IMR-90 (cell line): ENCODE data around the gene NUTM2A. TPM values are rescaled to one million over a fixed set of nuclear protein-coding genes. Genes with fewer than 3 reads are reported as not detected.
"Not testable (repeated sequence)": the region's sequence is repeated elsewhere in the genome, so short reads cannot be mapped to it uniquely, and the experiment has no call there.

ENCODE experiments used
- ATAC-seq: fragments of 200-7000 bp; cut with Tn5 transposase; 2 replicates; pipeline ENCODE4 v1.9.1; 2020; ENCODE audit warnings: low read depth, mild to moderate bottlenecking, moderate library complexity
- BruUV-seq: library from RNA; stranded (reverse); fragments of 400-500 nt; replicated peaks from 2 replicates; lab custom pipeline; 2021; lab: Mats Ljungman, UMichigan
- CTCF ChIA-PET: fragments of 300-600 bp; formaldehyde crosslinking; extraction: SDS; loops from one replicate; lab custom pipeline; 2021; ENCODE audit warnings: antibody characterized with exemption; lab: Yijun Ruan, JAX
- POLR2A ChIA-PET: fragments of 300-600 bp; sonication (Branson Sonifier 250); formaldehyde crosslinking; loops from one replicate; lab custom pipeline; 2022; ENCODE audit warnings: antibody characterized with exemption; ENCODE audit not compliant: unreplicated experiment; lab: Charles Lee
- DNase-seq: peaks from one replicate; pipeline ENCODE4 v3.0.0; 2013
- H2AFZ ChIP-seq: replicated peaks from 2 replicates; pipeline ENCODE3; 2013; ENCODE audit warnings: low read length, mild to moderate bottlenecking; ENCODE audit not compliant: poor library complexity
- H2AK5ac ChIP-seq: 2 replicates; pipeline ENCODE4 v1.6.1; 2013; ENCODE audit warnings: low read depth, low read length, inconsistent platforms
- H2AK9ac ChIP-seq: replicated peaks from 2 replicates; pipeline ENCODE3; 2013; ENCODE audit warnings: mild to moderate bottlenecking, low read depth, low read length, moderate library complexity; ENCODE audit not compliant: poor library complexity
- H2BK120ac ChIP-seq: 2 replicates; pipeline ENCODE4 v1.6.1; 2013; ENCODE audit warnings: low read depth, low read length, inconsistent platforms
- H2BK15ac ChIP-seq: 3 replicates; pipeline ENCODE4 v1.6.1; 2013; ENCODE audit warnings: low read depth, low read length, inconsistent platforms
- H2BK20ac ChIP-seq: 2 replicates; pipeline ENCODE4 v1.6.1; 2013; ENCODE audit warnings: low read depth, mild to moderate bottlenecking, inconsistent platforms, low read length, moderate library complexity
- H2BK5ac ChIP-seq: 2 replicates; pipeline ENCODE4 v1.6.1; 2013; ENCODE audit warnings: mild to moderate bottlenecking, low read depth, low read length, inconsistent platforms; ENCODE audit not compliant: poor library complexity, severe bottlenecking
- H3K14ac ChIP-seq: replicated peaks from 2 replicates; pipeline ENCODE4 v1.6.1; 2013; ENCODE audit warnings: low read depth, low read length, inconsistent platforms
- H3K18ac ChIP-seq: 2 replicates; pipeline ENCODE4 v1.6.1; 2013; ENCODE audit warnings: low read depth, low read length, control low read depth
- H3K23ac ChIP-seq: 2 replicates; pipeline ENCODE4 v1.6.1; 2013; ENCODE audit warnings: low read depth, low read length, inconsistent platforms
- H3K27ac ChIP-seq: 2 replicates; pipeline ENCODE4 v1.5.1; 2013; ENCODE audit warnings: mild to moderate bottlenecking, control low read depth, low read length; ENCODE audit not compliant: insufficient read depth
- H3K27me3 ChIP-seq: 2 replicates; pipeline ENCODE4 v1.6.1; 2013; ENCODE audit warnings: low read length; ENCODE audit not compliant: control insufficient read depth, insufficient read depth
- H3K36me3 ChIP-seq: 2 replicates; pipeline ENCODE4 v1.6.1; 2013; ENCODE audit warnings: low read length, mixed read lengths; ENCODE audit not compliant: control insufficient read depth, insufficient read depth
- H3K4ac ChIP-seq: 2 replicates; pipeline ENCODE4 v1.6.1; 2013; ENCODE audit warnings: low read depth, low read length, inconsistent platforms
- H3K4me1 ChIP-seq: 2 replicates; pipeline ENCODE4 v1.6.1; 2013; ENCODE audit warnings: low read length, mixed read lengths; ENCODE audit not compliant: control insufficient read depth, insufficient read depth
- H3K4me2 ChIP-seq: 2 replicates; pipeline ENCODE4 v1.6.1; 2013; ENCODE audit warnings: low read depth, mild to moderate bottlenecking, control low read depth, low read length, moderate library complexity
- H3K4me3 ChIP-seq: 2 replicates; pipeline ENCODE4 v1.5.1; 2013; ENCODE audit warnings: low read depth, mild to moderate bottlenecking, control low read depth, low read length, moderate library complexity; ENCODE audit not compliant: insufficient read depth
- H3K56ac ChIP-seq: 2 replicates; pipeline ENCODE4 v1.6.1; 2013; ENCODE audit warnings: low read length, inconsistent platforms; ENCODE audit not compliant: insufficient read depth; ENCODE audit errors: extremely low read depth
- H3K79me1 ChIP-seq, 2 experiments: 2 replicates each; pipeline ENCODE4 v1.6.1; 2013; ENCODE audit warnings: low read length in 2 of 2, inconsistent platforms in 1 of 2, low read depth in 1 of 2
- H3K9ac ChIP-seq: 2 replicates; pipeline ENCODE4 v1.6.1; 2013; ENCODE audit warnings: low read depth, low read length, control low read depth
- H3K9me1 ChIP-seq: 2 replicates; pipeline ENCODE4 v1.6.1; 2013; ENCODE audit warnings: low read length, inconsistent platforms; ENCODE audit not compliant: insufficient read depth
- H3K9me3 ChIP-seq: 2 replicates; pipeline ENCODE4 v1.6.1; 2013; ENCODE audit warnings: low read length; ENCODE audit not compliant: control insufficient read depth, insufficient read depth
- H4K20me1 ChIP-seq: 2 replicates; pipeline ENCODE4 v1.6.1; 2013; ENCODE audit warnings: low read length, inconsistent platforms; ENCODE audit not compliant: insufficient read depth
- H4K5ac ChIP-seq: 2 replicates; pipeline ENCODE4 v1.6.1; 2013; ENCODE audit warnings: mild to moderate bottlenecking, low read depth, low read length, control low read depth
- H4K8ac ChIP-seq, 2 experiments: 2 replicates each; pipeline ENCODE4 v1.6.1; 2013; ENCODE audit warnings: low read depth in 2 of 2, low read length in 2 of 2, control low read depth in 1 of 2, inconsistent platforms in 1 of 2
- H4K91ac ChIP-seq: 2 replicates; pipeline ENCODE4 v1.6.1; 2013; ENCODE audit warnings: low read depth, low read length, inconsistent platforms; ENCODE audit not compliant: insufficient read depth
- WGBS, 2 experiments: methylation state at CpG; one replicate each; pipeline versions ENCODE4 v1.1.5 to v1.1.7; 2013; ENCODE audit warnings: missing lambda C conversion rate in 2 of 2; ENCODE audit not compliant: insufficient read length in 1 of 2; ENCODE audit errors: extremely low coverage in 2 of 2; 5-methylcytosine and 5-hydroxymethylcytosine counted together
- dilution Hi-C: fragments of 300-500 bp; cut with HindIII; formaldehyde crosslinking; loops from one replicate; pipeline ENCODE4 v1.14.3; 2018; ENCODE audit warnings: low sequenced_read_pairs; ENCODE audit not compliant: unreplicated experiment
- in situ Hi-C: fragments of 300-500 bp; cut with MboI; formaldehyde crosslinking; loops from 3 replicates; pipeline ENCODE4 v1.14.3; 2019; ENCODE audit warnings: low sequenced_read_pairs, inconsistent platforms, mixed read lengths
- intact Hi-C: fragments of 100-400 bp; cut with micrococcal nuclease; formaldehyde crosslinking; loops from 2 replicates; pipeline ENCODE4 v1.10.0; 2022
- polyA plus RNA-seq, 3 experiments: library from polyadenylated mRNA; depleted of rRNA; stranded (reverse); fragments of >200 nt; gene quantifications; 2 replicates each; pipeline ENCODE4 v1.2.3, GENCODE V29; 2012; ENCODE audit warnings: low replicate concordance in 1 of 3
- total RNA-seq: library from RNA; depleted of rRNA; stranded (reverse); fragments of >200 nt; gene quantifications from 2 replicates; pipeline ENCODE4 v1.2.3, GENCODE V29; 2012

NUTM2A gene
- total and polyA plus RNA-seq, 2 of the 4 experiments (the other 2 are of a cell fraction) = 0.10 to 0.18 TPM

DNA sequence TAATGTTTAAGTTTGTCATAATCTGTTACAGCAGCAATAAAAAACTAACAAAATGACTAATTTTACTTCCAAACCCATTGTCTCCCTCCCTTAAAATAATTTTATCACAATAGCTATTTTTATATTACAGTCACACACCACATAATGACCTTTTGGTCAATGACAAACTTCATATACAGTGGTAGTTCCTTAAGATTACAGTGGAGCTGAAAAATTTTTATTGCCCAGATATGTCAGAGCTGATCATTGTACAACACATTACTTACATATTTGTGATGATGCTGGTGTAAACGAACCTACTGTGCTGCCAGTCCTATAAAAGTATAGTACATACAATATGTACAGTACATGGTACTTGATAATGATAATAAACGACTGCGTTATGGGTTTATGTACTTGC, 22.1 kb downstream of the NUTM2A start:
- H3K18ac ChIP-seq, H2AK9ac ChIP-seq, H3K4ac ChIP-seq, H3K9me1 ChIP-seq, DNase-seq, H3K14ac ChIP-seq, H3K27me3 ChIP-seq, H2AK5ac ChIP-seq, H3K56ac ChIP-seq, H4K91ac ChIP-seq, H3K4me1 ChIP-seq, H3K9ac ChIP-seq, H2BK5ac ChIP-seq, H3K4me2 ChIP-seq, H4K5ac ChIP-seq, in situ Hi-C loops, ATAC-seq, H3K36me3 ChIP-seq, dilution Hi-C loops, H2AFZ ChIP-seq, BruUV-seq, POLR2A ChIA-PET, H3K4me3 ChIP-seq, H4K20me1 ChIP-seq, H3K23ac ChIP-seq, CTCF ChIA-PET, H2BK20ac ChIP-seq, H4K8ac ChIP-seq, H3K27ac ChIP-seq, H2BK120ac ChIP-seq, H3K9me3 ChIP-seq, H2BK15ac ChIP-seq, intact Hi-C loops, H3K79me1 ChIP-seq: not testable (repeated sequence)
- WGBS, 2 experiments = no CpG with 5 or more reads among the region's 3 CpGs

DNA sequence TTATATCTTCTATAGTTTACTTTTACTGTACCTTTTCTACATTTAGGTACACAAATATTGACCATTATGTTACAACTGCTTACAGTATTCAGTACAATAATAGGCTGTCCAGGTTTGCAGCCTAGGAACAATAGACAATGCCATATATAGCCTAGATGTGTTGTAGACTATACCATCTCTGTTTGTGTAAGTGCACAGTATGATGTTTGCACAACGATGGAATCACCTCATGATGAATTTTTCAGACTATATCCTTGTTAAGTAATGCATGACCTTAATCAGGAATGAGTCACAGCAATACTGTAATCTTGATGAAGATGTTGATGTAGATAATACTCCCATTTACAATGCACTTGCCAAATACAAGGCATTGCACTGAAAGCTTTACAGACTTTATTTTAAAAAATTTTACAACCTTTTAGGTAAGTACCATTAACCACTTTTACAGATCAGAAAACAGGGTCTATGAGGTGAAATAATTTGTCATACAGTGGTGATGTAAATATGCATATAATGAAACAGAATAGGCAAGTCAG, 23.6 kb downstream of the NUTM2A start:
- H3K4ac ChIP-seq, H3K18ac ChIP-seq, H3K4me3 ChIP-seq, H4K5ac ChIP-seq, H3K79me1 ChIP-seq, H3K36me3 ChIP-seq, H2AK5ac ChIP-seq, intact Hi-C loops, H3K9ac ChIP-seq, H3K14ac ChIP-seq, POLR2A ChIA-PET, H3K9me1 ChIP-seq, H2BK5ac ChIP-seq, H3K9me3 ChIP-seq, H4K20me1 ChIP-seq, H3K27me3 ChIP-seq, H3K56ac ChIP-seq, H4K91ac ChIP-seq, H2BK120ac ChIP-seq, H3K4me1 ChIP-seq, H3K4me2 ChIP-seq, H4K8ac ChIP-seq, H2BK20ac ChIP-seq, H2AK9ac ChIP-seq, H3K23ac ChIP-seq, H2AFZ ChIP-seq, H2BK15ac ChIP-seq, BruUV-seq, in situ Hi-C loops, CTCF ChIA-PET, dilution Hi-C loops, H3K27ac ChIP-seq: not testable (repeated sequence)
- DNase-seq = peak; percentile 9
- WGBS, 2 experiments = no CpG with 5 or more reads among the region's 1 CpG
- peak; percentile 24; the same call in 1 of the 2 replicates for ATAC-seq
